Stomach (tissue), 9 donors: Measurements from ENCODE around the gene GALNT5. TPM values are rescaled to one million over a fixed set of nuclear protein-coding genes. Genes with fewer than 3 reads are reported as not detected.

Source experiments
- DNase-seq, 2 donors: peaks; one replicate each; pipeline versions ENCODE4 v3.0.0 to v3.0.0-alpha.2; 2013 to 2019
- H3K27ac ChIP-seq, 5 donors: fragments of 200-600 bp in 4 of 5; sonication (generic) in 4 of 5; one replicate each; pipeline ENCODE4 v1.5.1; 2013 to 2019; ENCODE audit warnings: mild to moderate bottlenecking in 1 of 5, moderate library complexity in 1 of 5
- H3K27me3 ChIP-seq, 3 donors: fragments of 200-600 bp; sonication (generic); one replicate each; pipeline ENCODE4 v1.5.1; 2017 to 2019; ENCODE audit warnings: mixed run types in 1 of 3
- H3K36me3 ChIP-seq, 4 donors: fragments of 200-600 bp; sonication (generic); 1 replicate in 3 of 4; 2 replicates in 1 of 4; pipeline ENCODE4 v1.5.1; 2016 to 2019
- H3K4me1 ChIP-seq, 4 donors: fragments of 200-600 bp; sonication (generic); one replicate each; pipeline ENCODE4 v1.5.1; 2016 to 2019
- H3K4me3 ChIP-seq, 4 donors: fragments of 200-600 bp; sonication (generic) in 3 of 4; one replicate each; pipeline ENCODE4 v1.5.1; 2016 to 2019; ENCODE audit warnings: mild to moderate bottlenecking in 1 of 4
- H3K9me3 ChIP-seq, 4 donors: fragments of 200-600 bp; sonication (generic); one replicate each; pipeline ENCODE4 v1.5.1; 2016 to 2019
- CTCF ChIP-seq, 7 experiments: fragments of 450-650 bp in 4 of 7; fragments of 200-600 bp in 3 of 7; sonication (generic) in 3 of 7; IDR thresholded peaks; one replicate each; pipeline ENCODE4 v1.5.1; 2016 to 2019; ENCODE audit warnings: antibody characterized with exemption in 7 of 7, control low read depth in 2 of 7, mild to moderate bottlenecking in 1 of 7
- EP300 ChIP-seq: sonication (generic); formaldehyde crosslinking; IDR thresholded peaks from one replicate; pipeline ENCODE4 v1.6.1; 2017; ENCODE audit warnings: antibody characterized with exemption
- POLR2A ChIP-seq, 4 donors: fragments of 450-650 bp; IDR thresholded peaks; one replicate each; pipeline ENCODE4 v1.6.1; 2016; ENCODE audit warnings: antibody characterized with exemption in 4 of 4, control low read depth in 2 of 4, mild to moderate bottlenecking in 1 of 4, moderate library complexity in 1 of 4
- POLR2AphosphoS5 ChIP-seq, 3 donors: sonication (generic); formaldehyde crosslinking; IDR thresholded peaks; one replicate each; pipeline ENCODE4 v1.6.1; 2016; ENCODE audit warnings: antibody characterized with exemption in 3 of 3
- WGBS, 5 donors: extraction: QIAGEN DNeasy Blood & Tissue Kit in 3 of 5; methylation state at CpG; one replicate each; pipeline versions ENCODE4 v1.1.5 to v1.1.7; 2013 to 2018; 5-methylcytosine and 5-hydroxymethylcytosine counted together
- intact Hi-C: fragments of 100-400 bp; cut with DNase I; formaldehyde crosslinking; loops from one replicate; pipeline ENCODE4 v1.15.1; 2023; ENCODE audit warnings: low total_unique reads
- polyA plus RNA-seq, 3 donors: library from polyadenylated mRNA; stranded (reverse); fragments of 200-250 nt; gene quantifications; one replicate each; pipeline ENCODE4 v1.2.3, GENCODE V29; 2013
- total RNA-seq, 5 donors: library from RNA; depleted of rRNA; stranded (reverse); fragments of >200 nt; gene quantifications; one replicate each; pipeline versions ENCODE4 v1.1.0 to v1.2.3, GENCODE V29; 2014 to 2016
- donor health status: healthy with polysubstance abuse.
- donor health status: Bipolar disorder and iron deficiency.
- donor health status: healthy.

The GALNT5 gene
- total and polyA plus RNA-seq, 8 donors: 1.1 to 27.5 (median 2.3) TPM

DNA sequence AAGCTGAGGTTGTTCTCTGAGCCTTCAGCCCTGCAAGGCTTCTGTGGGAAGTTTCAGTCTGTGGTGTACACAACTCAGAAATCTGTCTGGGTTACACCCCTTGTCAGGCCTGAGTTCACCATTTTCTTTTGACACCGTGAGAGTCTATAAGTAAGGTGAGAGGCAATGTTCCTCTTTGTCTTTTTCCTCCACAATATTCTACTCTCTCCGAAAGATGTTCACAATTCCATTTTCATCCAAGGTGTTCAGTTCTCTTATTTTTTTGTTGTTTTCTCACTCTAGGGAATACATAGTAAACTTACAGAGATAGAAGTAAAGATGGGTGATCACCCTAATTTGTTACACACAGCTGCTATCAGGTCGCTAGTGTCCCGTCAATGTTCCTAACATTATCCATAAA is 64.9 kb downstream of the GALNT5 start:
- intact Hi-C loops: loop anchor here (10.0 kb wide), 1 partner anchor 172 kb away; no protein-coding TSS in a partner anchor

GRCh38 chr2:157324331-157324843 is 66.9 kb downstream of the GALNT5 start:
- Histone ChIP-seq H3K36me3 (no peaks in the 10 kb centered on the region), H3K4me1 (peaks cover 0 to 23% (median 18%) of the 10 kb centered on the region in 4 donors), H3K27me3 (no peaks in the 10 kb centered on the region), H3K4me3 (no peak overlapping the region), H3K27ac (no peak overlapping the region), H3K9me3 (no peaks in the 10 kb centered on the region)
- DNase-seq: no peak
- intact Hi-C loops: loop anchor here (10.0 kb wide), 1 partner anchor 170 kb away; no protein-coding TSS in a partner anchor
- 26 to 57% (median 46%) methylated on average over 2 of the region's 2 CpGs for WGBS, 5 donors
- TF ChIP-seq CTCF (IDR thresholded peaks at IDR 0.05): no peak
- no peak for TF ChIP-seq POLR2AphosphoS5 (IDR thresholded peaks at IDR 0.05)
- TF ChIP-seq POLR2A (IDR thresholded peaks at IDR 0.05): no peak
- TF ChIP-seq EP300: no peak

More for the DNA sequence above, 64.9 kb downstream of the GALNT5 start:
- Histone ChIP-seq H3K27me3 (no peaks in the 10 kb centered on the region), H3K9me3 (no peaks in the 10 kb centered on the region), H3K36me3 (no peaks in the 10 kb centered on the region), H3K4me3 (no peak overlapping the region), H3K4me1 (peaks cover 0 to 6% (median under 1%) of the 10 kb centered on the region in 4 donors), H3K27ac (no peak overlapping the region)
- 61 to 74% (median 69%) methylated on average over 4 of the region's 4 CpGs for WGBS, 5 donors
- DNase-seq: no peak
- TF ChIP-seq EP300: no peak
- no peak for TF ChIP-seq POLR2A (IDR thresholded peaks at IDR 0.05)
- TF ChIP-seq CTCF (IDR thresholded peaks at IDR 0.05): no peak
- TF ChIP-seq POLR2AphosphoS5 (IDR thresholded peaks at IDR 0.05): no peak

- TF ChIP-seq CTCF (IDR thresholded peaks at IDR 0.05): no peak
- no peak for TF ChIP-seq EP300
- TF ChIP-seq POLR2A (IDR thresholded peaks at IDR 0.05): no peak
- TF ChIP-seq POLR2AphosphoS5 (IDR thresholded peaks at IDR 0.05): no peak
- no peak within 1 kb of the TSS for H3K27ac ChIP-seq
- no peak within 1 kb of the TSS for H3K4me3 ChIP-seq
- H3K27me3 ChIP-seq: no peaks in the 10 kb centered on the region
- intact Hi-C loops: loop anchor here (10.0 kb wide), 1 partner anchor 169 kb away; no protein-coding TSS in a partner anchor
- H3K9me3 ChIP-seq: no peaks in the 10 kb centered on the region
- no peaks in the 10 kb centered on the region for H3K36me3 ChIP-seq
- DNase-seq: no peak
- peaks cover 0 to 24% (median 18%) of the 10 kb centered on the region in 4 donors for H3K4me1 ChIP-seq
These were observed 68.3 kb downstream of the GALNT5 start, which contains the start of gene ERMN for GRCh38 chr2:157325786-157326185. ERMN (minus strand) TSS chr2:157325824; CDS start chr2:157325642, 182 bp downstream.

DNA sequence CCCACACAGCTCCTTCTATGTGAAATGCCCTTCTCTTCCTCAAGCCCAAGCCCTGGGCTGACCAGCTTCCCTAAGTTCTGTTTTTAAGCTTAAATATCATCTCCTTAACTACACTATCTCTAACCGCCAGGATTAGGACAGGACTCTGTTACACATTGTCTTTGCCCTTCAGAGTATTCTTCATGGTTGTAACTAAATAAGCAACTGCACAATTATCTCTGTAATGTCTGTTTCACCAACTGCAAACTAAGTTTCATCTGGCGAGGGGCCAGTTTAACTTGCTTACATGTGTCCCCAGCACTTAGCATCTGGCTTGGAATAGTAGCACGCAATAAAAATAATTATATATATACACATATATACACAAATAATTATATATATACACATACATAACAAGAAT is 69.2 kb downstream of the GALNT5 start:
- no peak overlapping the region for H3K27ac ChIP-seq
- no peak overlapping the region for H3K4me3 ChIP-seq
- 83 to 87% (median 84%) methylated on average over 3 of the region's 3 CpGs for WGBS, 5 donors
- peaks cover 0 to 24% (median 18%) of the 10 kb centered on the region in 4 donors for H3K4me1 ChIP-seq
- no peaks in the 10 kb centered on the region for H3K36me3 ChIP-seq
- no peaks in the 10 kb centered on the region for H3K27me3 ChIP-seq
- H3K9me3 ChIP-seq: no peaks in the 10 kb centered on the region
- intact Hi-C loops: loop anchor here (10.0 kb wide), 1 partner anchor 168 kb away; no protein-coding TSS in a partner anchor
- no peak for DNase-seq
- TF ChIP-seq EP300: no peak
- TF ChIP-seq POLR2AphosphoS5 (IDR thresholded peaks at IDR 0.05): no peak
- no peak for TF ChIP-seq CTCF (IDR thresholded peaks at IDR 0.05)
- TF ChIP-seq POLR2A (IDR thresholded peaks at IDR 0.05): no peak
